HG03520 (cell line): ENCODE data around the gene MTHFD1L.

ENCODE experiments used
- ATAC-seq: cut with Tn5 transposase; IDR thresholded peaks from one replicate; pipeline ENCODE4 v1.9.1; 2021; ENCODE audit warnings: mild to moderate bottlenecking, moderate library complexity; ENCODE audit not compliant: unreplicated experiment

Gene MTHFD1L

DNA sequence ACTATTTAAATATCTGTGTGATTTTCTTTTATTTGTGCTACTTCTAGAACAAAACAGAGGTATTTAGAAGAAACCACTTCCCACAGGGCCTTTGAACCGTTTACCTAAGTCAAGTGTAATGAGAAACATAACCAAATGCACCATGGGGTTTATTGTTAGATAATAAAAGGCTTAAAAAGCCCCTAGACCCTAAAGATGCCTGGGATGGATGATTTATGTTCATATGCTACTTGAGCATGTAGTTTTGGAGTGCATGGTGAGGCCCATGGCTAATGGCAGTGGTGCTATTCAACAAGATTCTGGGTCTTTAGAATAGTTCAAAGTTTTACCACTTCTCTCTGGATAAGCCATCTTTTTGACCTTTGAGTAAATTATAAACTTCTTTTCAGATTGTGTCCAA lies 65.9 kb downstream of the MTHFD1L start:
- ATAC-seq = no peak

DNA sequence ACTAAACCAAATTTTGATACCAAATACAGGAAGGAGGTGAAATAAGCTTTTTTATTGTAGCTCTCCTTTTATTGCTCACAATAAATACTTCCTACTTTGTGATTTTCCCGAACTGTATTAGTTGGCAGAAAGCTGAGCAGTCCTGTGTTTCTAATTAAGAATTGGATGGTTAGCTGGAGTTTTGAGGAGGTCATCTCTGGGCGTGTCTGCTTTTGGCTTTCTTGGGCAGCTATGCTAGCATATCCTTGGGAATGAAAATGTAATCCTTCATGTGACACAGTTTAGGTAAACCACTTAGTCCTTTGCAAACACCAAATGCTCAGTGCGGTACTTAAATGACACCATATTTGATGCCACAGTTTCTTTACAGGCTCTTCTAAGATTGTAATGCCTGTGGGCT lies 67.5 kb downstream of the MTHFD1L start:
- no peak for ATAC-seq

DNA sequence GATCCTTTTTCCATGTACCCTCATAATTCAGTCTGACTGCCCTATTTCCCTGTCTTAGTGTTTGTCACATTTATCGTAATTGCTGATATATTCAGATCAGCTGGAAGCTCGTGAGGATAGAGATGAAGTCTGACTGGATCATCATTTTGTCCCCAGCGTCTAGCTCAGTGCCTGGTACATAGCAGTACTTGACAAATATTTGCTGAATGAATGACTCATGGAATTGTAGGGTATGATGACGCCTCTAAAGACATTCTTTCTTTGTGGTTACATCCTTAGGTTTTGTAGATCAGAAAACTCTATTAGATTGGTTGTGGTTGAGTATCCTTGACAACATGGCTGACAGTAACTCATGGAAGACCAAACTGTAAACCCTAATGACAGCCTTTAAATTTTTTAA lies 68.9 kb downstream of the MTHFD1L start:
- ATAC-seq = no peak

DNA sequence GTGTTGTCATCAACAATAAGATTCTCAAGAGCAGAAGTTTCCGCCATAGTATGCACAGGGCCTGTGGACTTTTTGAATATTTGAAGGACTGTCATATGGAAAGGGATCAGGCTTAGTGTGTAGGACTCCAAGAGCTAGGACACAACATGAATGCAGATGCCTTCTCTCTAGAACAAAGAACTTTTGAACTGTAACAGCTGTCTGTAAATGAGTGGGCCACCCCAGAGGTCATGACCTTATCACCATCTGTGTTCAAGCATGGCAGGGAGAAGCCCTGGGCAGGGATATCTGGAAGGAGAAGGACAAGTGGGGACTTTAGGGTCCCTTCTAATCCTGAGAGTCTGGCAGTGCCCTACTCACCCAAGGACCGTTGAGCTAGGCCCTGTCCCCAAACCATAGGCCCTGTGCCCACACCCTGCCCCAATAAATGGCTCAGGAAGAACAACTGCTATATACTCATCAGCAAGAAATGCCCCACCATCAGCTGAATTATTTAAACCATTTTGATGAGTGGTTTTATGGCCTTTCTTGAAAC lies 70.6 kb downstream of the MTHFD1L start:
- ATAC-seq = no peak

DNA sequence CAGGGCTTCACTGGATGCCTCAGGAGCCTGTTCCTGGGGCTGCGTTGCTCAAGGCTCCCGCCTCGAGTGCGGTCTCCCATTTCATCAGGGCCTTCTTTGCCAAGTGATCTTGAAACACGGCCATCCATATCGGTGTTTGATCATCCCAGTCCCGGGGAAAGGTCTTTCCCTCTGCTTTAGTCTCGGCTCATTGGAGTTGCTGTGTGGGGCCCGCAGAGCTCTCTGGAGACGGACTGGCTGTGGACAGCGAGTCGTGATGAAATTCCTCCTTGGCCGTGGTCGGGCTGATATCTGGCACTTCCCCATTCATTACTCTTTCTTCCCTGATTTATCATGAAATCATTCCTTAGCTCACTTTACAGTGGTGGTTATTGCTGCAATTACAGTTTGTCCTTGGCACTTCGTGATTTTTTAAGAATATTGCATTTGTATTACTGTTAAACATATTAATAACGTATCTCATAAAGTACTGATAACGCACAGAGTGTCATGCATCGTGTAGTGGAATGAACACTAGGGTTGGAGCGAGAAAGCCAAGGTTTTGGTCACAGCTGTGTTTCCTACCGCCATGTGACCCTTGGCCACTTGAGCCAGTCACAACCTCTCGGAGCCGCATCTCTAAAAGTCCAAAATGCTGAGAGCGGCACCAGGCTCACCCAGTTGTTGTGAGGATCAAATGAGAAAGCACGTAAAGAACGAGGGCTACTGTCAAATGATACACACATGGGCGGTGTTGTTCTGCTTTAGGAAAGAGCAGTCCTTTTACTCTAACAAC lies 71.8 kb downstream of the MTHFD1L start:
- no peak for ATAC-seq

DNA sequence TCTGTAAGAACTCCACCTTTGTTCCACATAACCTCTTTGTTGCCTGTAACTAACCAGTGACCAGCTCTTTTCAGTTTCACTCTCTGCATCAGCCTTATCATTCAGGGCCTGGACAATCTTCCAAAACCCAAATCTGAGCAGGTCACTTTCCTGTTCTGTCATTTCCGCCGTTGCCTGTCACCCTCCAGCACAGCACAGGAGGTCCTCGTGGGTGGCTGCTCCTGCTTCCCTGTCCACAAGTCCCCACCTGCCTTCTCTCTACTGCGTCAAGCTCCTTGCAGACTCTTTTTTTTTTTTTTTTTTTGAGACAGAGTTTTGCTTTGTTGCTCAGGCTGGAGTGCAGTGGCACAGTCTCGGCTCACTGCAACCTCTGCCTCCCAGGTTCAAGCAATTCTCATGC lies 73.9 kb downstream of the MTHFD1L start:
- no peak for ATAC-seq

DNA sequence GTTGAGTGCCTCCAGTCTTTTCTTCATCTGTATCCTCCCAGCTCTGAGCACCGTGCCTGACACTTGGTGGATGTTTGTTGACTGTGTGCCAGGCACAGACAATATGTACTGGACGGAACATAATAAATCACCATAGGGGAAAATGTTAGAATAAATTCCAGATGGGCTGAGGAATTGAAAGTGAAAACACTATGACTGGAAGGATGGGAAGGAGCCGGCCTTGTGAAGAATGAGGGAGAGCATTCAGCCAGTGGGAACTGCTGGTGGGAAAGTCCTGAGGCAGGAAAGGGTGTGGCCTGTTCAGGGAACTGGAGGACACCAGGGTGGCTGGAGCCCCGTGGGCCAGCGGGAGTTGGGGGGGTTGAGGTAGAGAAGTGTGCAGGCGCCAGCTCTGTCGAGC lies 75.4 kb downstream of the MTHFD1L start:
- no peak for ATAC-seq

DNA sequence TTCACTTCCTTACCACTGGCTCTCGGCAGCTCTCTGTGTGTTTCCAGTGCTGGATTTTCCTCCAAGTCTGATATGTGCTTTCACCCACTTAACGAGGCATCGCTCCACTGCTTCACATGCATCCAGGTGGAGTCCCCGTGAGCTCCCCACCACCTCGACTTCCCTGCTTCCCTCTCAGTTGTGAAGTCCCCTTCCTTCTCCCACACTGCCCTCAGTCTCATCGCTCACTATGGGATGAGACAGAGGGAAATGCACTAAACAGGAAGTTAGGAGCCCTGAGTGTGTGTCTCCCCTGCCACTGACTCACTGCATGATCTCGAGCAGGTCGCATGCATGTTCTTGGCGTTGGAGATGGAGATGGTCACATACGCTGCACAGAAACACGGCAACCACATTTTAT lies 84.0 kb downstream of the MTHFD1L start:
- ATAC-seq = no peak

DNA sequence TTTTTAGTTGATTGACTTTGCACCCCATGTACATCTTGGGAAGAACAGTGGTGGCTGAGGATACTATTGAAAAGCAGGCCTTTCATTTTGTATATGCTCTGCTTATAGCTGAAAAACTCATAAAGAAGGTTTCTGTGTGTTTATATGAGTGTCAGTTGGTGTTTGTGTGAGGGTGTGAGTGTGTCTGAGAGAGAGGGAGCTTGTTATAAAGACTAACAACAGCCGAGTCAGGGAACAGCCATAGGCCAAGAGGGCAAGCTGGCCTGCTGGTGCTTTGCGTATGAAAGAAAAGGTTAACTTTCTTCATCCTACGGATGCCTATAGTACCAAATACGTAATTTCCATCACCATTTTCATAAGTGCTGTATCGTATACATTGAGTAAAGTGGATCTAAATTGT lies 88.3 kb downstream of the MTHFD1L start:
- no peak for ATAC-seq

DNA sequence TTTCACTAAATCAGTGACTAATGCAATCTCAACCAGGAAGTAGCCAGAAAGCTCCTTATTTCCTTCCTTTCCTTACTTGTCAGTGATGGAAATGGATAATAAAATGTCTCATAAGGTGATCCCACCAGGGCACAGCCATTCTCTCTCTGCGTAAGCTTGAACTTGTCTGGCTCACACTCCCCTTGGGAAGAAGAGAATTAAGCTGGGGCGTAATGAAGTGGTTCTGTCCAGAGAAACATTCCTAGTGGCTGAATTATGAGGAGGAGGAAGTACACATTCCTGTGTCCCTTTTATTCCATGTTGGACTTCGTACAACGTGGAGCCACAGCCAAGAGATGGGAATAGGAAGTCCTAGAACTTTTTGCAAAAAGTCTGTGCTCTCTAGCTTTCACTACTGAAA lies 93.7 kb downstream of the MTHFD1L start:
- no peak for ATAC-seq

DNA sequence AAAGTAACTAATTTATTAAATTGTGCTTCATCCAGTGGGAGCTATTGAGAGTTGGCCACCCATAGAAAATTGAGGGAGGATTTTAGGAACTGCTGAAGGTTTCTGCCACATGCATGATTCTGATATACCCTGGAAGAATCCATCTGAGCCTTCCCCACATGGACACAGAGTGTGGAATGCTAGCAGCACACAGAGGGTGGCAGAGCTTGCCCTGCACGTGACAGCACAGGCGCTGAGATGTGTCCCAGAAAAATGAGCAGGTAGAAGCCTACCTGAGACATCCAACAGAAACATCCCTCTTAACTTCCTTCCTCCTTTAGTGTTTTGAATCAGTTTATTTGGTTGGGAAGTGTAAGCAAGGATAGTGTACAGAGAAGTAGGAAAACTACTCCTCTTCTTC lies 96.9 kb downstream of the MTHFD1L start:
- ATAC-seq = no peak

DNA sequence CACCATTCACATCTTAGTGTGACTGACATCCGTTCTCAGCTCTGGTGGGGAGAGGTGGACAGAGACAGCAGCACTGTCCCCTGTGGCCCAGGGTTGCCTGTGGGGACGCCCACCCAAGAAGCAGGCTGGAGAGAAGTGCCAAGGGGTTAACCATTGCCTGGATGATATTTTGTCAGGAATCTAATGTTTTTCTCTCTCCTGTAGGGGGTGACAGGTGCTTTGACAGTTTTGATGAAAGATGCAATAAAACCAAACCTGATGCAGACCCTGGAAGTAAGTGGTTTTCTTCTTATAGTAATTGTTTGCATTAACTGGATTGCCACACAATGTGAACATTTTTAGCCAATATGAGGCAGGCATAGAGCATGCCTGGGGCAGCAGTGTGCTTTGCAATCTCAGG lies 99.3 kb downstream of the MTHFD1L start:
- ATAC-seq = no peak

DNA sequence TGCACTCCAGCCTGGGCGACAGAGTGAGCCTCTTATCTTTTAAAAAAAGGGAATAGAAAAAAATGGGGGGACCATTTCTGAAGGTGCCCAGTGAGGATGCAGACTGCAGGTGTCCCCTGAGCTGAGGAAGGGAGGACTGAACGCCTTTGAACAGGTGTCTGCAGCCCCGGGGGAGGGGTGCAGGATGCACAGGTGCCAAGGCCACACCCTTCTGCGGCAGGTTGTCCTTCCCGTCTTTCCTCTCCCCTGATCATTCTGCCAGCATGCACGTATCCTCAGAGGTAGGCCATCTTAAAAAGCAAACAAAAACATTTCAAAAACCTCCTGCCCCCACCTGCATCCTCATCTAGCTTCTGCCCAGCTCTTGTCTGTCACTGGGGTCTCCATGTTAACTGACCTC lies 101.3 kb downstream of the MTHFD1L start:
- no peak for ATAC-seq

DNA sequence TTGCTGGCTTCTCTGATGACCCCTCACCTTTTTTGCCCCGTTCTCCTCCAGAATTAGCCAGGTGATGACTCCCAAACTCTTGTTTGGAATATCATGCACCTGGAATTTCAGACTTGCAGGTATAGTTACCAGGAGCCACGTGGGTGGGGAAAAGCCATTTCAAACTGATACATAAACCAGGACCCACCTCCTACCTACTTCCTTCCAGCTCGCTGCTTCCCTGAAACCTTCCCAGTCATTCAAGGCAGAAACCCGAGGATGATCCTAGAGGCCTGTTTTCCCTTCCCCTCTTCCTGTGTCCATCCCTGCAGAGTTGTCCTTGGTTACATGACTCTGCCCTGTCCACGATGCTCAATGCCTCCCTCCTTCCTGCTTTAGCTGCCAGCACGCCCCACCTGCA lies 101.9 kb downstream of the MTHFD1L start:
- no peak for ATAC-seq

DNA sequence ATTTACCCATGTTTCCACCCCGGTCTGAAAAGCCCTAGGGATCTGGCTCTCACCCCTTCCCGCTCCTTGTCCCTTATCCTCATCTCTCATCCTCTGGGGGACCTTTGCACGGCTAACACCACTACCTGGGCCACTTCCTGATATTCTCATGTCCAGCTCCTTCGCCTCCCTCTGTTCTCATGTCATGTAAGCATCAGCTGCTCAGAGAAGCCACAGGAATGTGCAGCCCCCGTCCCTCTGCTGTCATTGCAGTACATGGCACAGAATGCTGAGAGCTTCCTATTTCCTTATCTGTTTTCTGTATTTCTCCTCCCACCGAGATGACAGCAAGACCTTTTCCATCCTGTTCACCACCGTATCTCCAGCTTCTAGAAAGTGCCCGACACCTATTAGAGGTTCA lies 102.4 kb downstream of the MTHFD1L start:
- no peak for ATAC-seq

DNA sequence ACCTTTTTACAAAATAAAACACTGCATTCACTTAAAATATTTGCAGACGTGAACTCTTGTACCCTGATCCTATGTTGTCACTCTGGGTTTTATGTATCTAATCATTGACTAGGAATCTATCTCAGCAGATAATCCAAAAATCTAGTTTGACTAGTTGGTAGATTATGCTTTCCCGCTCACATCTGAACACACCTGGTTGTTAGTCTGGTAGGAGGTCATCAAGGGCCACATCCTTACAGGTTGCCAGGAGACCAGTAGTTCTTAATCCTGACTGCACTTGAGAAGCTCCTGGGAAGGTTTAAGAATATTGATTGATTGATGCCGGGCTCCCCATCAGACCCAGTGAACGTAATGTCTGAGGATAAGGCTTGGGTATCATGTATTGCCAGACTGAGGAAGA lies 104.4 kb downstream of the MTHFD1L start:
- no peak for ATAC-seq

DNA sequence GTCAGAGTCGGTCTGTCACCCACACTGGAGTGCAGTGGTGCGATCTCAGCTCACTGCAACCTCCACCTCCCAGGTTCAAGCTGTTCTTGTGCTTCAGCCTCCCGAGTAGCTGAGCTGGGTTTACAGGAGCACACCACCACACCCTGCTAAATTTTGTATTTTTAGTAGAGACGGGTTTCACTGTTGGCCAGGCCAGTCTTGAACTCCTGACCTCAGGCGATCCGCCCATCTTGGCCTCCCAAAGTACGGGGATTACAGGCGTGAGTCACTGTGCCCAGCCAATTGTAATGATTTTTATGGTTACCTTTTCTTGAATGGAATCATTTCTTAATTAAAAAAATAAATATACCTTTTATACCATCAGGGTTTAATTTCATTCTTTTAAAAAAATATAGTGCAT lies 105.7 kb downstream of the MTHFD1L start:
- ATAC-seq = no peak

DNA sequence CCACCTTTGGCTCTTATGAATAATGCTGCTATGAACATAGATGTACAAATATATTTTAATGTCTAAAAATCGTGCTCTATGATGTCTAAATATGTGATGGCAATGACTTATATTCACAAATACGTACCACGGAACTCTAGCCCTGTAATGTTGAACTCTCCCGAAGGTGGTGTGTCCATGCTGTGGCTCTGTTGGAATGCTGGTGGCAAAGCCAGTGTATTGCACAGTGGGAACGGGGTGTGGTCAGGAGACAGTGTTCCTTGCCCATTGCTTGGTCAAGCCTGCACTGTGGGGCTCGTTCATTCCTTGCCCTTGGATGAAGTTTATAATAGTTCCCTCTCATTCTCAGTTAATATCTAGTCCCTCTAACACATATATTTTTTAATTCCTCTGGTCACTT lies 109.6 kb downstream of the MTHFD1L start:
- no peak for ATAC-seq

DNA sequence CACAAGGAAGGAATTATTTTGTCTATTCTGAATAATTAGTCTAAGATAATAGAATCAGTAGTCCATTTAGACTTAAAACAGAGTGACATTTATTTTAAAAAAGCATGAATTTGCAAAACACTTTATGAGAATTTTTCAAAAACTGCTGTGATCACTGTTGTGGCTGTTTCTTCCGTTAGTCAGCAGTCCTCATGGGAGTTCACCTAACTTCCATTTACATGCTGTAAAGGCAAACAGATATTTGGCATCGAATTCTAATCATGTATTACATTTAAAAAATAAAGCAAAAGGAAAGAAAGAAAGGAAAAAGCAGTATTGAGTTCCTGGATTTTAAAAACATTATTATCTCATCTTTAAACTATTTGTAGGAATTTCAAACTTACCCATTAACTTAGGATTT lies 111.8 kb downstream of the MTHFD1L start:
- ATAC-seq = no peak

DNA sequence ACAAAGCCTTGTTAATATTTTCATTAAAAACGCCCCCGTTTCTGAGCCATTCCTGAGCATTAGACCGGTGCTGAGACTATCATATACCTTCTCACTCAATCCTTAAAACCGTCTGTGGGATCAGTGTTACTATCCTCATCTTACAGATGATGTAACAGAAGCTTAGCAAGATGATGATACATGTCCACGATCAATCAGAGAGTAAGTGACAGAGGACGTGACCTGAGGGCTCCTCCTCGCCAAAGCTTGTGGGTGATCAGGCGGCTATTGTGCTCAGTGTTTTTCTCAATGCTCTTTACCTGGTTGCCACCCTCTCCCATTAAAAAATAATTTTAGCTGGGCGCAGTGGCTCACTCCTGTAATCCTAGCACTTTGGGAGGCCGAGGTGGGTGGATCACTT lies 113.1 kb downstream of the MTHFD1L start:
- no peak for ATAC-seq

DNA sequence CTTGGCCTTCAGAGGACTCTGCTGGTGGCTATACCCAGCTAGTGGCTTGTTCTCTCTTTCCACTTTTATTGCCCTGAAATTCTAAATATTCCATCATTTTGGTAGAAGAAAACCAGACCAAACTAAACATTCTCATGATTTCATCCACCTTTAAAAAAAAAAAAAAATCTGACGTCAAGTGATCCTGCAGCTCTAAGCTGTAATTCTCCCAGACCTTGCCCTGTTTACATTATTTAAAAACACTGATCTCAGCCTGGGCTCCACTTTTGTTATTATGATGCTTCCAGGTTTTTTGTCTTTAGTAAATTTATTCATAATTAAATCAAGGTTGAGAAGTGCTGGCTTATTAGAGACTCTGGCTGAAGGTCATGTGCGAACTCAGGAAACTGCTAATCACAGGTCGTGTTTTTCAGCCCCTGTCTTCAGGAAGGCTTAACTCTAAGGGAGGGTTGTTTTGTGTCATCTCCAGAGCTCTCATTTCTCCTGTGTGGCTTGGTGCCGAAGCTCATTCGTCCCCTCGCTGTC lies 114.4 kb downstream of the MTHFD1L start:
- no peak for ATAC-seq

DNA sequence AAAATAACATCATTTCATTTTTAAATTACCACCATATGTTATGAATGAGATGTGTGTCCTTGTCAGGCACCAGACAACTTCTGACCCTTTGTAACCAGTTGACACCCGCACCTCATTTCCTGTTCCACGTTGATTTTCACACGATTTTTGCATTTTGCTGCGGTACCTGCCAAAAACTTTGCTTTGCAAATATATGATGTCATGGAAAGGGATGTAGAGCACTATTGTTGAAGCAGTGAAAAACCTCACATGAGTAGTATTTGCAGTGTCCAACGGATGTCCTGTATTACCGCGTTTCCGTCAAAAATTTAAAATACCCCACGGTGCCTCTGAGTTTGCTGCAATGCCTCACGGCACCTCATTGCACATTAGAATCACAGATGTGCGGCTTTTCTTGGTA lies 115.6 kb downstream of the MTHFD1L start:
- ATAC-seq = peak; percentile 81

DNA sequence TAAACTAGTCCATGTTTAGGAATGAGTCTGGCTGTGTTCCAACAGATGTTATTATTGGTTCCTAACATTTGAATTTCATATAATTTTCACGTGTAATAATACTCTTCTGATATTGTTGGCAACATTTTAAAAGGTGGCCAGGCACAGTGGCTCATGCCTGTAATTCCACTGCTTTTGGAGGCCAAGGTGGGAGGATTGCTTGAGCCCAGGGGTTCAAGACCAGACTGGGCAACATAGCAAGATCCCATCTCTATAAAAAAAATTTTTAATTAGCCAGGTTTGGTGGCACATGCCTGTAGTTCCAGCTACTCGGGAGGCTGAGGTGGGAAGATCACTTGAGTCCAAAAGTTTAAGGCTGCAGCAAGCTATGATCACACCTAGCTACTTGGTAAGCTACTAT lies 116.2 kb downstream of the MTHFD1L start:
- ATAC-seq = no peak
